ENCODE results near the gene ANKRD29. TPM values are rescaled to one million over a fixed set of nuclear protein-coding genes. Genes with fewer than 3 reads are reported as not detected.

The ANKRD29 gene
- polyA plus RNA-seq, 1 of the 3 experiments (the other 2 are of a cell fraction), result 8.2 TPM

- H2AFZ ChIP-seq (ENCODE audit: low read depth), result no peak overlapping the region
Observed at GRCh38 chr18:23570912-23571504, 91.7 kb downstream of the ANKRD29 start.

GRCh38 chr18:23569299-23570063, 93.2 kb downstream of the ANKRD29 start:
- 96% methylated on average over 5 of the region's 5 CpGs for WGBS (ENCODE audit: low lambda C conversion rate)
- Histone ChIP-seq H4K20me1 (ENCODE audit: insufficient read depth) (no peaks in the 10 kb centered on the region), H3K4me1 (ENCODE audit: control insufficient read depth in 1 of 2, insufficient read depth in 2 of 2, low read depth in 1 of 2, low read length in 1 of 2) (peaks cover 0 to 4% of the 10 kb centered on the region in 2 experiments; a peak in 1 of 4 replicates), H3F3A (replicated peaks; ENCODE audit: insufficient read depth) (no peaks in the 10 kb centered on the region), H3K4me3 (ENCODE audit: low read depth in 2 of 2, low read length in 1 of 2) (no peak overlapping the region), H2AFZ (ENCODE audit: low read depth) (no peak overlapping the region), H3K27me3 (ENCODE audit: insufficient read depth) (no peaks in the 10 kb centered on the region), H3K79me2 (ENCODE audit: insufficient read depth) (peaks cover 12% of the 10 kb centered on the region; the same call in 1 of the 2 replicates), H3K27ac (ENCODE audit: low read depth in 2 of 2, low read length in 1 of 2) (no peak overlapping the region), H3K9me3 (no peaks in the 10 kb centered on the region), H3K9ac (no peak overlapping the region), H3K9me2 (no peaks in the 10 kb centered on the region), H3K4me2 (no peak overlapping the region), H3K36me3 (replicated peaks in 1 of 2; ENCODE audit: control insufficient read depth in 1 of 2, insufficient read depth in 2 of 2, low read length in 1 of 2) (peaks cover 22 to 39% of the 10 kb centered on the region in 2 experiments)
- POLR2A ChIA-PET, result no interaction called here
- no peak for DNase-seq
- CTCF ChIA-PET, result no interaction called here
- TF ChIP-seq RAD21 (IDR thresholded peaks at IDR 0.05; ENCODE audit: low read length) (no peak), TCF12 (IDR thresholded peaks at IDR 0.05) (no peak), TAF1 (IDR thresholded peaks at IDR 0.05; ENCODE audit: borderline replicate concordance, low read depth, low read length) (no peak), MEF2A (IDR thresholded peaks at IDR 0.05; ENCODE audit: borderline replicate concordance, low read depth) (no peak), REST (IDR thresholded peaks at IDR 0.05; ENCODE audit: low read depth, low read length) (no peak), CTCF (IDR thresholded peaks at IDR 0.05) (no peak)
- TF ChIP-seq, protein P1, sequence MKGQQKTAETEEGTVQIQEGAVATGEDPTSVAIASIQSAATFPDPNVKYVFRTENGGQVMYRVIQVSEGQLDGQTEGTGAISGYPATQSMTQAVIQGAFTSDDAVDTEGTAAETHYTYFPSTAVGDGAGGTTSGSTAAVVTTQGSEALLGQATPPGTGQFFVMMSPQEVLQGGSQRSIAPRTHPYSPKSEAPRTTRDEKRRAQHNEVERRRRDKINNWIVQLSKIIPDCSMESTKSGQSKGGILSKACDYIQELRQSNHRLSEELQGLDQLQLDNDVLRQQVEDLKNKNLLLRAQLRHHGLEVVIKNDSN (IDR thresholded peaks at IDR 0.05; ENCODE audit: borderline replicate concordance, low read depth), result no peak
- TF ChIP-seq, protein P2, sequence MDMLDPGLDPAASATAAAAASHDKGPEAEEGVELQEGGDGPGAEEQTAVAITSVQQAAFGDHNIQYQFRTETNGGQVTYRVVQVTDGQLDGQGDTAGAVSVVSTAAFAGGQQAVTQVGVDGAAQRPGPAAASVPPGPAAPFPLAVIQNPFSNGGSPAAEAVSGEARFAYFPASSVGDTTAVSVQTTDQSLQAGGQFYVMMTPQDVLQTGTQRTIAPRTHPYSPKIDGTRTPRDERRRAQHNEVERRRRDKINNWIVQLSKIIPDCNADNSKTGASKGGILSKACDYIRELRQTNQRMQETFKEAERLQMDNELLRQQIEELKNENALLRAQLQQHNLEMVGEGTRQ (IDR thresholded peaks at IDR 0.05; ENCODE audit: borderline replicate concordance, low read depth, low read length), result no peak

More at GRCh38 chr18:23570912-23571504, 91.7 kb downstream of the ANKRD29 start:
- Histone ChIP-seq H3K4me2 (no peak overlapping the region), H4K20me1 (ENCODE audit: insufficient read depth) (no peaks in the 10 kb centered on the region), H3K9ac (no peak overlapping the region), H3K79me2 (ENCODE audit: insufficient read depth) (peaks cover 16% of the 10 kb centered on the region; the same call in 1 of the 2 replicates), H3K9me2 (no peaks in the 10 kb centered on the region), H3K36me3 (replicated peaks in 1 of 2; ENCODE audit: control insufficient read depth in 1 of 2, insufficient read depth in 2 of 2, low read length in 1 of 2) (peaks cover 22 to 30% of the 10 kb centered on the region in 2 experiments), H3K27me3 (ENCODE audit: insufficient read depth) (no peaks in the 10 kb centered on the region), H3F3A (replicated peaks; ENCODE audit: insufficient read depth) (no peaks in the 10 kb centered on the region), H3K4me3 (ENCODE audit: low read depth in 2 of 2, low read length in 1 of 2) (no peak overlapping the region), H3K9me3 (no peaks in the 10 kb centered on the region), H3K4me1 (ENCODE audit: control insufficient read depth in 1 of 2, insufficient read depth in 2 of 2, low read depth in 1 of 2, low read length in 1 of 2) (peaks cover 0 to 12% of the 10 kb centered on the region in 2 experiments; a peak in 3 of 4 replicates), H3K27ac (ENCODE audit: low read depth in 2 of 2, low read length in 1 of 2) (no peak overlapping the region)
- CTCF ChIA-PET, result interaction anchor here (0.8 to 1.2 kb wide), 3 partner anchors 18 to 347 kb away, joined by 3 to 4 read pairs (median 3); no protein-coding TSS in a partner anchor
- POLR2A ChIA-PET, result no interaction called here
- TF ChIP-seq CTCF (IDR thresholded peaks at IDR 0.05), result no peak
- TF ChIP-seq, protein P2 (IDR thresholded peaks at IDR 0.05; ENCODE audit: borderline replicate concordance, low read depth, low read length), result no peak
- 100% methylated on average over 2 of the region's 3 CpGs for WGBS (ENCODE audit: low lambda C conversion rate)
- no peak for DNase-seq

Data from SK-N-SH (cell line).